ENCODE measurements around the gene CYS1. TPM values are rescaled to one million over a fixed set of nuclear protein-coding genes. Genes with fewer than 3 reads are reported as not detected.

CYS1 gene
- total and polyA plus RNA-seq, 2 of the 13 experiments (the other 11 are each of a cell fraction or from before 2014, with no cell fraction given) = 0.04 TPM; not detected in 1

GRCh38 chr2:10129490-10129889 is 49.3 kb upstream of the CYS1 start:
- H3K27me3 ChIP-seq (ENCODE audit: control insufficient read depth in 1 of 2, insufficient read depth in 2 of 2, low read length in 2 of 2) = no peaks in the 10 kb centered on the region
- TF ChIP-seq SRSF4 (IDR thresholded peaks at IDR 0.05; ENCODE audit: low read depth, low read length, poor library complexity, severe bottlenecking) (no peak), TRIM24 (CRISPR knock-in tag; IDR thresholded peaks at IDR 0.05) (no peak), MLLT10 (CRISPR knock-in tag; IDR thresholded peaks at IDR 0.05) (no peak), FOXJ3 (CRISPR knock-in tag; IDR thresholded peaks at IDR 0.05; ENCODE audit: borderline replicate concordance) (no peak), KLF9 (CRISPR knock-in tag; IDR thresholded peaks at IDR 0.05; ENCODE audit: low read depth) (no peak), ZNF318 (CRISPR knock-in tag; IDR thresholded peaks at IDR 0.05) (no peak), MBNL3 (CRISPR knock-in tag; conservative IDR thresholded peaks at IDR 0.05) (no peak)
- H3K9ac ChIP-seq (ENCODE audit: insufficient read depth, low read depth, low read length) = no peak overlapping the region
- ChIA-PET POLR2A (no interaction called here), CTCF (ENCODE audit: low intra/inter-chr PET ratio, low total read pairs) (no interaction called here)
- in situ Hi-C loops (cut with HindIII; ENCODE audit: extremely low pct_ligation_motif_present, low pct_unique_long_range_greater_than_20kb) (no loop called here), intact Hi-C loops (cut with micrococcal nuclease; ENCODE audit: unreplicated experiment) (loop anchor here (10.0 kb wide), 2 partner anchors 145 to 275 kb away; no protein-coding TSS in a partner anchor)
- no peaks in the 10 kb centered on the region for H3K9me3 ChIP-seq (ENCODE audit: low read length)
- H3K4me2 ChIP-seq (ENCODE audit: low read depth, low read length) = no peak overlapping the region
- ATAC-seq = no peak
- H3K4me1 ChIP-seq (ENCODE audit: insufficient read depth, low read length) = peaks cover 50% of the 10 kb centered on the region
- peaks cover 20 to 51% of the 10 kb centered on the region in 2 experiments for H3K36me3 ChIP-seq (replicated peaks in 1 of 2; ENCODE audit: control insufficient read depth in 1 of 2, insufficient read depth in 2 of 2, low read length in 2 of 2)
- no peak overlapping the region for H2AFZ ChIP-seq (ENCODE audit: low read length)
- DNase-seq (ENCODE audit: low spot score) = no peak
- WGBS (ENCODE audit: low lambda C conversion rate) = 88% methylated on average over 3 of the region's 3 CpGs
- H3K79me2 ChIP-seq (ENCODE audit: insufficient read depth, low read length) = peaks cover 9% of the 10 kb centered on the region
- no peaks in the 10 kb centered on the region for H4K20me1 ChIP-seq (ENCODE audit: insufficient read depth, low read length)
- no peak for FAIRE-seq
- no peak overlapping the region for H3K27ac ChIP-seq (ENCODE audit: extremely low read length, insufficient read depth, low read length)
- no TSS peak for BruUV-seq (replicated peaks)
- H3K4me3 ChIP-seq (replicated peaks in 1 of 3; ENCODE audit: insufficient read depth in 1 of 3, low read depth in 2 of 3, low read length in 3 of 3) = no peak overlapping the region

Measured in HepG2 (cell line).